Upper lobe of left lung (tissue), 4 donors: Measurements from ENCODE around the gene OSBPL8.

ENCODE experiments used
- POLR2AphosphoS5 ChIP-seq, 2 donors: sonication (generic); formaldehyde crosslinking; IDR thresholded peaks; one replicate each; pipeline ENCODE4 v1.5.1; 2017; ENCODE audit warnings: antibody characterized with exemption in 2 of 2
- TF ChIP-seq, protein P1 (sequence below), 6 experiments: fragments of 450-650 bp in 4 of 6; fragments of 200-600 bp in 2 of 6; sonication (generic) in 2 of 6; IDR thresholded peaks; one replicate each; pipeline ENCODE4 v1.5.1; 2016 to 2019; ENCODE audit warnings: antibody characterized with exemption in 6 of 6

DNA sequence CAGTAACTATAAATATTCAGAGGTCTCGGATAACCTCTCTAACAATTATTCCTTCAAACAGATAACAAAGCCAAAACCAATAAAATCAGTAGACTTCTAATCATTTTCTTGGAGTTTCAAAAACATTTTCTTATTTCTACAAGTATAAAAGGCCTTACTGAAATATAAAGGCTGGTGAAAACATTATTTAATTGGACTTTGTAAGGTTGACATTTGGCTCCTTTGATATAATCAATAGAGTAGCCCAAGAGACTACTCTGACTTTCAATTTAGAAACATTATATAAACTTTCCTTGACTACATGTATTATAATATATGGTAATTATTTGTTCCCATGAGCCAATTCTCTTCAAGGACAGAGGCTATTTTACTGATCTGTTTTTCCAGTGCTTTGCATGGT lies 68.3 kb downstream of the OSBPL8 start:
- no peak for TF ChIP-seq POLR2AphosphoS5 (IDR thresholded peaks at IDR 0.05)
- TF ChIP-seq, protein P1, sequence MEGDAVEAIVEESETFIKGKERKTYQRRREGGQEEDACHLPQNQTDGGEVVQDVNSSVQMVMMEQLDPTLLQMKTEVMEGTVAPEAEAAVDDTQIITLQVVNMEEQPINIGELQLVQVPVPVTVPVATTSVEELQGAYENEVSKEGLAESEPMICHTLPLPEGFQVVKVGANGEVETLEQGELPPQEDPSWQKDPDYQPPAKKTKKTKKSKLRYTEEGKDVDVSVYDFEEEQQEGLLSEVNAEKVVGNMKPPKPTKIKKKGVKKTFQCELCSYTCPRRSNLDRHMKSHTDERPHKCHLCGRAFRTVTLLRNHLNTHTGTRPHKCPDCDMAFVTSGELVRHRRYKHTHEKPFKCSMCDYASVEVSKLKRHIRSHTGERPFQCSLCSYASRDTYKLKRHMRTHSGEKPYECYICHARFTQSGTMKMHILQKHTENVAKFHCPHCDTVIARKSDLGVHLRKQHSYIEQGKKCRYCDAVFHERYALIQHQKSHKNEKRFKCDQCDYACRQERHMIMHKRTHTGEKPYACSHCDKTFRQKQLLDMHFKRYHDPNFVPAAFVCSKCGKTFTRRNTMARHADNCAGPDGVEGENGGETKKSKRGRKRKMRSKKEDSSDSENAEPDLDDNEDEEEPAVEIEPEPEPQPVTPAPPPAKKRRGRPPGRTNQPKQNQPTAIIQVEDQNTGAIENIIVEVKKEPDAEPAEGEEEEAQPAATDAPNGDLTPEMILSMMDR (IDR thresholded peaks at IDR 0.05): no peak
